Fibroblast of lung (primary cell): ENCODE data around the gene ITGA8.

Source experiments
- EZH2 ChIP-seq: IDR thresholded peaks from 2 replicates; pipeline ENCODE4 v1.5.1; 2012; ENCODE audit warnings: low read length, control low read depth, mild to moderate bottlenecking; ENCODE audit errors: missing control alignments
- TF ChIP-seq, protein P1 (sequence below), 2 donors: IDR thresholded peaks in 1 of 2; conservative IDR thresholded peaks in 1 of 2; 1 replicate in 1 of 2; 2 replicates in 1 of 2; pipeline ENCODE4 v1.5.1; 2011 to 2012; ENCODE audit warnings: low read length in 2 of 2, control low read depth in 1 of 2, inconsistent platforms in 1 of 2, low read depth in 1 of 2, mild to moderate bottlenecking in 1 of 2

DNA sequence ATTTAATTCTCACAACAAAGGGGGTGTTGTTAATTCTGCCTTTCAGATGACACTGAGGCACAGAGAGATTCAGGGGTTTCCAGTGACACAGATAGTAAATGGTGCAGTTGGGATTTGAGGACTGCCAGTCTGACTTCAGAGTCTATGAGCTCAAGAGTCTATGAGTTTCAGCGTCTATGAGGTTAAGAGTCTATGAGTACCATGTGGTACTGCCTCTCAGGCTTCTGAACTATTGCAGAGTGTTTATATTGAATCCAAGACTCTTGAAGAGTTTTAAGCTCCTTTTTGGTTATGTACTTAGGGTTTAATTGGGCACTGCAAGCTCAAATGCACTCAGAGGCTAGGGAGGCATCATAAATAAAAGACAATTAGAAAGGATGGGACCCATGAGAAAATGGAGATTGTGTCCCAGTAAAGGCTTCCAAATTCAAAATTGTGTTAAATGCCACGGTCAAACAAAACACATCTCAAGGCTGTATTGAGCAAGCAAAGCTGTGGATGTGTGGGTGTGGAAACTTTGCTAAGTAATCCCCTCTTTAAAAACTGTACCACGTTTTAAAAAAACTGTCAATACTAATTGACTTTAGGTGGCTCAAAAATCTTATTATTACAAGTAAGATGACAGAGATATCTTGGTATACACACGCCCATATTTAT lies 224.7 kb downstream of the ITGA8 start:
- TF ChIP-seq, protein P1, sequence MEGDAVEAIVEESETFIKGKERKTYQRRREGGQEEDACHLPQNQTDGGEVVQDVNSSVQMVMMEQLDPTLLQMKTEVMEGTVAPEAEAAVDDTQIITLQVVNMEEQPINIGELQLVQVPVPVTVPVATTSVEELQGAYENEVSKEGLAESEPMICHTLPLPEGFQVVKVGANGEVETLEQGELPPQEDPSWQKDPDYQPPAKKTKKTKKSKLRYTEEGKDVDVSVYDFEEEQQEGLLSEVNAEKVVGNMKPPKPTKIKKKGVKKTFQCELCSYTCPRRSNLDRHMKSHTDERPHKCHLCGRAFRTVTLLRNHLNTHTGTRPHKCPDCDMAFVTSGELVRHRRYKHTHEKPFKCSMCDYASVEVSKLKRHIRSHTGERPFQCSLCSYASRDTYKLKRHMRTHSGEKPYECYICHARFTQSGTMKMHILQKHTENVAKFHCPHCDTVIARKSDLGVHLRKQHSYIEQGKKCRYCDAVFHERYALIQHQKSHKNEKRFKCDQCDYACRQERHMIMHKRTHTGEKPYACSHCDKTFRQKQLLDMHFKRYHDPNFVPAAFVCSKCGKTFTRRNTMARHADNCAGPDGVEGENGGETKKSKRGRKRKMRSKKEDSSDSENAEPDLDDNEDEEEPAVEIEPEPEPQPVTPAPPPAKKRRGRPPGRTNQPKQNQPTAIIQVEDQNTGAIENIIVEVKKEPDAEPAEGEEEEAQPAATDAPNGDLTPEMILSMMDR (conservative IDR thresholded peaks at IDR 0.05 in 1 of 2, IDR thresholded peaks at IDR 0.05 in 1 of 2; ENCODE audit: low read depth in 1 of 2, low read length in 2 of 2), result no peak
- no peak for TF ChIP-seq EZH2
